K562 (cell line): Measurements from ENCODE around the gene TRPM4. TPM values are rescaled to one million over a fixed set of nuclear protein-coding genes. Genes with fewer than 3 reads are reported as not detected.

Source experiments
- EP400 ChIP-seq: fragments of 450-650 bp; IDR thresholded peaks from 2 replicates; pipeline ENCODE4 v1.6.1; 2017; ENCODE audit warnings: antibody characterized with exemption, mild to moderate bottlenecking, moderate library complexity
- FOXJ2 ChIP-seq: fragments of 200-800 bp; sonication (Bioruptor generic); IDR thresholded peaks from 2 replicates; pipeline ENCODE4 v1.6.1; 2016; ENCODE audit warnings: missing genetic modification characterization, missing compliant biosample characterization
- FOXP1 ChIP-seq: sonication (generic); formaldehyde crosslinking; IDR thresholded peaks from 2 replicates; pipeline ENCODE4 v1.8.0; 2022; ENCODE audit warnings: mild to moderate bottlenecking, missing genetic modification reagents
- HLTF ChIP-seq: fragments of 450-650 bp; IDR thresholded peaks from 2 replicates; pipeline ENCODE4 v1.6.1; 2016
- KAT7 ChIP-seq: sonication (generic); formaldehyde crosslinking; IDR thresholded peaks from 2 replicates; pipeline ENCODE4 v1.8.0; 2022; ENCODE audit warnings: missing genetic modification reagents, mild to moderate bottlenecking, borderline replicate concordance
- KDM1A ChIP-seq, 2 experiments: fragments of 450-650 bp; IDR thresholded peaks; 2 replicates each; pipeline ENCODE4 v1.6.1; 2016; ENCODE audit warnings: mild to moderate bottlenecking in 2 of 2
- LARP7 ChIP-seq: fragments of 450-650 bp; IDR thresholded peaks from 2 replicates; pipeline ENCODE4 v1.6.1; 2016
- RERE ChIP-seq: sonication (generic); formaldehyde crosslinking; IDR thresholded peaks from 2 replicates; pipeline ENCODE4 v1.8.0; 2023; ENCODE audit warnings: missing genetic modification reagents, mild to moderate bottlenecking, borderline replicate concordance
- ZBTB7A ChIP-seq: IDR thresholded peaks from 2 replicates; pipeline ENCODE4 v1.6.1; 2011; ENCODE audit warnings: low read depth, mild to moderate bottlenecking, low read length, moderate library complexity, borderline replicate concordance; ENCODE audit not compliant: control insufficient read depth
- ZNF780A ChIP-seq: fragments of 250-450 bp; sonication (Bioruptor Pico); IDR thresholded peaks from 2 replicates; pipeline ENCODE4 v1.5.0; 2021; ENCODE audit warnings: mild to moderate bottlenecking
- ZSCAN29 ChIP-seq: fragments of 450-650 bp; IDR thresholded peaks from 2 replicates; pipeline ENCODE4 v1.6.1; 2017
- polyA plus RNA-seq, 8 experiments: library from polyadenylated mRNA; depleted of rRNA in 4 of 8; stranded (reverse) in 5 of 8; unstranded in 3 of 8; fragments of >200 nt; fragmentation: Nextera tagmentation in 2 of 8; fragmentation: Illumina TruSeq in 1 of 8; extraction: Ambion mirVana in 2 of 8; extraction: Trizol in 1 of 8; gene quantifications; 2 replicates each; pipeline versions ENCODE4 v1.2.1 to v1.2.3, GENCODE V29; 2011 to 2014; ENCODE audit warnings: inconsistent platforms in 1 of 8, missing spikeins in 1 of 8
- total RNA-seq, 7 experiments: library from RNA; depleted of rRNA in 6 of 7; stranded (reverse); fragments of >200 nt in 6 of 7; fragmentation: Illumina TruSeq in 2 of 7; extraction: Trizol in 2 of 7; gene quantifications; 2 replicates each; pipeline versions ENCODE4 v1.2.1 to v1.2.3, GENCODE V29; 2011 to 2021; ENCODE audit warnings: low replicate concordance in 1 of 7
- TF ChIP-seq, protein P1 (sequence below): sonication (generic); formaldehyde crosslinking; IDR thresholded peaks from 2 replicates; pipeline ENCODE4 v1.8.1; 2022; ENCODE audit warnings: missing genetic modification reagents
- TF ChIP-seq, protein P2 (sequence below), 2 experiments: fragments of 450-650 bp in 1 of 2; IDR thresholded peaks; 2 replicates each; pipeline ENCODE4 v1.6.1; 2011 to 2017; ENCODE audit warnings: low read depth in 2 of 2, antibody characterized with exemption in 1 of 2, borderline replicate concordance in 1 of 2, low read length in 1 of 2, mild to moderate bottlenecking in 1 of 2, mixed read lengths in 1 of 2; ENCODE audit not compliant: control insufficient read depth in 1 of 2
- TF ChIP-seq, protein P3 (sequence below): fragments of 450-650 bp; IDR thresholded peaks from 2 replicates; pipeline ENCODE4 v1.6.1; 2016

The TRPM4 gene
- total and polyA plus RNA-seq, 9 of the 15 experiments (the other 6 are each of a cell fraction or from before 2014, with no cell fraction given), result 6.5 to 45.4 (median 15.2) TPM

DNA sequence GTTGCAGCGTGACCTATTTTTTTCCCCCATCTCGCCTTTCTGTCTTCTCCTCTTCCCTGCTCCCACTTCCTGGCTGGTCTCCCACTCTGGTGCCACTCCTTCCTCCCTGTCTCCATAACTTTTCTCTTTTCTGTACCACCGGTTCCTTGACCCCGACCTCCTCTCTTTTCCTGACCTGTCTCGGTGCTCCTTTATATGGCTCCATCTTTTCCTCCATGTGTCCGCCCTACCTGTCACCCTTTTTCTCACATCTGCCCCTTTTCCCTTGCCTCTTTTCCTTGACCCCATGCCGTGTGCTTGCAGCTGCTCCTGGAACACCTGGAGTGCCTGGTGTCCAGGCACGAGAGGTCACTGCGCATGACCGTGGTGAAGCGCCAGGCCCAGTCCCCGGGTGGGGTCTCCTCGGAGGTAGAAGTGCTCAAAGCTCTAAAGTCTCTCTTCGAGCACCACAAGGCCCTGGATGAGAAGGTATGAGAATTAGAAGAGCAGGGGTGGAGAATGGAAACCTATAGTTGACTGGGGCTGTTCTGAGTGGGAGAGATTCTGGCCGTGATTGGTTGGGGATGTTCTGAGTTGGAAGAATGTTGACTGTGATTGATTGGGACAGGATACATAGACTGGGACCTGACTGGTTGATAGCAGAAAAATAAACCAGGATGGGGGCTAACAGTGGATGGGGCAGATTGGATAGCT lies 28.9 kb upstream of the TRPM4 start (continued):
- TF ChIP-seq RERE, result no peak
- TF ChIP-seq, protein P1, sequence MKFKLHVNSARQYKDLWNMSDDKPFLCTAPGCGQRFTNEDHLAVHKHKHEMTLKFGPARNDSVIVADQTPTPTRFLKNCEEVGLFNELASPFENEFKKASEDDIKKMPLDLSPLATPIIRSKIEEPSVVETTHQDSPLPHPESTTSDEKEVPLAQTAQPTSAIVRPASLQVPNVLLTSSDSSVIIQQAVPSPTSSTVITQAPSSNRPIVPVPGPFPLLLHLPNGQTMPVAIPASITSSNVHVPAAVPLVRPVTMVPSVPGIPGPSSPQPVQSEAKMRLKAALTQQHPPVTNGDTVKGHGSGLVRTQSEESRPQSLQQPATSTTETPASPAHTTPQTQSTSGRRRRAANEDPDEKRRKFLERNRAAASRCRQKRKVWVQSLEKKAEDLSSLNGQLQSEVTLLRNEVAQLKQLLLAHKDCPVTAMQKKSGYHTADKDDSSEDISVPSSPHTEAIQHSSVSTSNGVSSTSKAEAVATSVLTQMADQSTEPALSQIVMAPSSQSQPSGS (CRISPR knock-in tag), result no peak
- peak; percentile 77 to 87 for TF ChIP-seq KDM1A (IDR thresholded peaks at IDR 0.05)
- no peak for TF ChIP-seq ZNF780A (CRISPR knock-in tag)
- TF ChIP-seq FOXP1, result 0 out of 2 replicates have a peak, but pooled peaks have one; percentile 67
- TF ChIP-seq, protein P2, sequence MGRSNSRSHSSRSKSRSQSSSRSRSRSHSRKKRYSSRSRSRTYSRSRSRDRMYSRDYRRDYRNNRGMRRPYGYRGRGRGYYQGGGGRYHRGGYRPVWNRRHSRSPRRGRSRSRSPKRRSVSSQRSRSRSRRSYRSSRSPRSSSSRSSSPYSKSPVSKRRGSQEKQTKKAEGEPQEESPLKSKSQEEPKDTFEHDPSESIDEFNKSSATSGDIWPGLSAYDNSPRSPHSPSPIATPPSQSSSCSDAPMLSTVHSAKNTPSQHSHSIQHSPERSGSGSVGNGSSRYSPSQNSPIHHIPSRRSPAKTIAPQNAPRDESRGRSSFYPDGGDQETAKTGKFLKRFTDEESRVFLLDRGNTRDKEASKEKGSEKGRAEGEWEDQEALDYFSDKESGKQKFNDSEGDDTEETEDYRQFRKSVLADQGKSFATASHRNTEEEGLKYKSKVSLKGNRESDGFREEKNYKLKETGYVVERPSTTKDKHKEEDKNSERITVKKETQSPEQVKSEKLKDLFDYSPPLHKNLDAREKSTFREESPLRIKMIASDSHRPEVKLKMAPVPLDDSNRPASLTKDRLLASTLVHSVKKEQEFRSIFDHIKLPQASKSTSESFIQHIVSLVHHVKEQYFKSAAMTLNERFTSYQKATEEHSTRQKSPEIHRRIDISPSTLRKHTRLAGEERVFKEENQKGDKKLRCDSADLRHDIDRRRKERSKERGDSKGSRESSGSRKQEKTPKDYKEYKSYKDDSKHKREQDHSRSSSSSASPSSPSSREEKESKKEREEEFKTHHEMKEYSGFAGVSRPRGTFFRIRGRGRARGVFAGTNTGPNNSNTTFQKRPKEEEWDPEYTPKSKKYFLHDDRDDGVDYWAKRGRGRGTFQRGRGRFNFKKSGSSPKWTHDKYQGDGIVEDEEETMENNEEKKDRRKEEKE (IDR thresholded peaks at IDR 0.05; ENCODE audit: borderline replicate concordance in 1 of 2, control insufficient read depth in 1 of 2, low read depth in 2 of 2, low read length in 1 of 2), result 0 out of 4 replicates have a peak, but pooled peaks of 1 of the 2 experiments have one; percentile 57
- 0 out of 2 replicates have a peak, but pooled peaks have one; percentile 14 for TF ChIP-seq ZSCAN29
- no peak for TF ChIP-seq KAT7 (CRISPR knock-in tag)
- 0 out of 2 replicates have a peak, but pooled peaks have one; percentile 33 for TF ChIP-seq EP400
- TF ChIP-seq, protein P3, sequence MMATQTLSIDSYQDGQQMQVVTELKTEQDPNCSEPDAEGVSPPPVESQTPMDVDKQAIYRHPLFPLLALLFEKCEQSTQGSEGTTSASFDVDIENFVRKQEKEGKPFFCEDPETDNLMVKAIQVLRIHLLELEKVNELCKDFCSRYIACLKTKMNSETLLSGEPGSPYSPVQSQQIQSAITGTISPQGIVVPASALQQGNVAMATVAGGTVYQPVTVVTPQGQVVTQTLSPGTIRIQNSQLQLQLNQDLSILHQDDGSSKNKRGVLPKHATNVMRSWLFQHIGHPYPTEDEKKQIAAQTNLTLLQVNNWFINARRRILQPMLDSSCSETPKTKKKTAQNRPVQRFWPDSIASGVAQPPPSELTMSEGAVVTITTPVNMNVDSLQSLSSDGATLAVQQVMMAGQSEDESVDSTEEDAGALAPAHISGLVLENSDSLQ, result peak; percentile 90
- TF ChIP-seq HLTF, result peak; percentile 64; the same call in 1 of the 2 replicates
- no peak for TF ChIP-seq FOXJ2 (tag)
- peak; percentile 9; the same call in 1 of the 2 replicates for TF ChIP-seq ZBTB7A
- peak; percentile 57; the same call in 1 of the 2 replicates for TF ChIP-seq LARP7
